Measurements from ENCODE around the gene PDCD2L. TPM values are rescaled to one million over a fixed set of nuclear protein-coding genes. Genes with fewer than 3 reads are reported as not detected.
"Not testable (repeated sequence)": the region's sequence is repeated elsewhere in the genome, so short reads cannot be mapped to it uniquely, and the experiment has no call there.

PDCD2L gene
- total RNA-seq, 1 donor: 16.2 TPM

GRCh38 chr19:34461375-34462100 lies 57.3 kb downstream of the PDCD2L start:
- no peak for DNase-seq (ENCODE audit: low read depth in 2 of 3, low spot score in 2 of 3)

- not testable (repeated sequence) for DNase-seq (ENCODE audit: low read depth in 2 of 3, low spot score in 2 of 3)
These were observed 60.6 kb downstream of the PDCD2L start for GRCh38 chr19:34464785-34465184.

- DNase-seq (ENCODE audit: low read depth in 2 of 3, low spot score in 2 of 3): no peak
These were observed 64.2 kb downstream of the PDCD2L start for GRCh38 chr19:34468409-34468808.

- DNase-seq (ENCODE audit: low read depth in 2 of 3, low spot score in 2 of 3): not testable (repeated sequence)
These were observed 64.8 kb downstream of the PDCD2L start for GRCh38 chr19:34469026-34469425.

GRCh38 chr19:34471906-34472700 lies 67.9 kb downstream of the PDCD2L start:
- DNase-seq (ENCODE audit: low read depth in 2 of 3, low spot score in 2 of 3): no peak

GRCh38 chr19:34474233-34474989 lies 70.2 kb downstream of the PDCD2L start:
- DNase-seq (ENCODE audit: low read depth in 2 of 3, low spot score in 2 of 3): no peak

GRCh38 chr19:34475026-34475974 lies 71.1 kb downstream of the PDCD2L start:
- DNase-seq (ENCODE audit: low read depth in 2 of 3, low spot score in 2 of 3): no peak

Other genes starting within 250 kb of the PDCD2L start
- gene LSM14A, start 231.9 kb upstream of the PDCD2L start, total RNA-seq: 134 TPM
- gene GARRE1, start 149.8 kb upstream of the PDCD2L start, total RNA-seq: 7.3 TPM
- gene GPI, start 39.2 kb upstream of the PDCD2L start, total RNA-seq: 155 TPM
- 53.3 TPM for gene UBA2, start 24.0 kb downstream of the PDCD2L start, total RNA-seq
- gene WTIP, start 77.4 kb downstream of the PDCD2L start, total RNA-seq: under 0.01 TPM